ENCODE results near the gene ANO2. TPM values are rescaled to one million over a fixed set of nuclear protein-coding genes. Genes with fewer than 3 reads are reported as not detected.

ANO2 gene
- total RNA-seq (2022) (0.63 and 0.68 TPM in 2 replicates), Bru-seq, nascent RNA (percentile 20 among the genes with signal in this experiment), BruChase-seq, experiment 1, labeled RNA remaining after a 2-hour chase (percentile 22 among the genes with signal in this experiment), BruChase-seq, experiment 2, labeled RNA remaining after a 6-hour chase (percentile 19 among the genes with signal in this experiment)
- long read RNA-seq: 0 reads

- Histone ChIP-seq H3K36me3 (ENCODE audit: control insufficient read depth, insufficient read depth, low read length) (no peaks in the 10 kb centered on the region), H3K4me3 (ENCODE audit: low read depth, low read length) (peak within 1 kb of the TSS; percentile 41), H3K4me1 (peaks cover 5% of the 10 kb centered on the region), H3K27me3 (replicated peaks; ENCODE audit: control insufficient read depth, insufficient read depth, low read length) (peaks cover 3% of the 10 kb centered on the region), H3K9me3 (no peaks in the 10 kb centered on the region)
- ChIA-PET CTCF (interaction anchor here (0.6 kb wide), 1 partner anchor 47 kb away, joined by 4 read pairs; no protein-coding TSS in a partner anchor), POLR2A (interaction anchor here (0.6 kb wide), 1 partner anchor 12 kb away, joined by 3 read pairs; no protein-coding TSS in a partner anchor)
- Mint-ChIP-seq H3K27me3 (ENCODE audit: insufficient read depth, unreplicated experiment) (peaks cover 56% of the 10 kb centered on the region), H3K9me3 (ENCODE audit: unreplicated experiment) (no peaks in the 10 kb centered on the region), H3K4me3 (ENCODE audit: unreplicated experiment) (peak within 1 kb of the TSS; percentile 75), H3K27ac (ENCODE audit: unreplicated experiment) (peak within 1 kb of the TSS; percentile 22), H3K4me1 (ENCODE audit: low read depth, unreplicated experiment) (peaks cover 7% of the 10 kb centered on the region), H3K36me3 (ENCODE audit: insufficient read depth, unreplicated experiment) (no peaks in the 10 kb centered on the region)
- TF ChIP-seq CTCF (IDR thresholded peaks at IDR 0.05; ENCODE audit: insufficient read depth in 1 of 2, low read depth in 1 of 2, low read length in 1 of 2, severe bottlenecking in 1 of 2, unreplicated experiment in 1 of 2): no peak
- intact Hi-C loops (cut with micrococcal nuclease; ENCODE audit: unreplicated experiment): no loop called here
- DNase-seq: peak in 1 of 2 experiments; percentile 77
- BruUV-seq (replicated peaks): no TSS peak
These were observed at the start of gene ANO2 for GRCh38 chr12:5945071-5946008. TSS of gene ANO2 (minus strand) at chr12:5945259. CDS start at chr12:5945217, 42 bp downstream.

- no peaks in the 10 kb centered on the region for H3K27me3 Mint-ChIP-seq (ENCODE audit: insufficient read depth, unreplicated experiment)
- H3K4me3 Mint-ChIP-seq (ENCODE audit: unreplicated experiment): no peak overlapping the region
- CTCF ChIA-PET: interaction anchor here (0.8 to 6.6 kb wide), 9 partner anchors 9 to 294 kb away, joined by 4 to 200 read pairs (median 8); no protein-coding TSS in a partner anchor
- Histone ChIP-seq H3K9me3 (no peaks in the 10 kb centered on the region), H3K4me3 (ENCODE audit: low read depth, low read length) (no peak overlapping the region), H3K4me1 (no peaks in the 10 kb centered on the region), H3K27me3 (replicated peaks; ENCODE audit: control insufficient read depth, insufficient read depth, low read length) (no peaks in the 10 kb centered on the region), H3K36me3 (ENCODE audit: control insufficient read depth, insufficient read depth, low read length) (no peaks in the 10 kb centered on the region)
- no peak overlapping the region for H3K27ac Mint-ChIP-seq (ENCODE audit: unreplicated experiment)
- TF ChIP-seq CTCF (IDR thresholded peaks at IDR 0.05; ENCODE audit: insufficient read depth in 1 of 2, low read depth in 1 of 2, low read length in 1 of 2, severe bottlenecking in 1 of 2, unreplicated experiment in 1 of 2): no peak
- DNase-seq: no peak
- peaks cover 6% of the 10 kb centered on the region for H3K4me1 Mint-ChIP-seq (ENCODE audit: low read depth, unreplicated experiment)
- no peaks in the 10 kb centered on the region for H3K9me3 Mint-ChIP-seq (ENCODE audit: unreplicated experiment)
- H3K36me3 Mint-ChIP-seq (ENCODE audit: insufficient read depth, unreplicated experiment): no peaks in the 10 kb centered on the region
- POLR2A ChIA-PET: no interaction called here
- intact Hi-C loops (cut with micrococcal nuclease; ENCODE audit: unreplicated experiment): no loop called here
- BruUV-seq (replicated peaks): no TSS peak
These were observed 44.6 kb upstream of the ANO2 start for GRCh38 chr12:5989621-5990020.

- no peak overlapping the region for H3K27ac Mint-ChIP-seq (ENCODE audit: unreplicated experiment)
- H3K36me3 Mint-ChIP-seq (ENCODE audit: insufficient read depth, unreplicated experiment): no peaks in the 10 kb centered on the region
- no peaks in the 10 kb centered on the region for H3K27me3 Mint-ChIP-seq (ENCODE audit: insufficient read depth, unreplicated experiment)
- BruUV-seq (replicated peaks): no TSS peak
- Histone ChIP-seq H3K27me3 (replicated peaks; ENCODE audit: control insufficient read depth, insufficient read depth, low read length) (no peaks in the 10 kb centered on the region), H3K36me3 (ENCODE audit: control insufficient read depth, insufficient read depth, low read length) (no peaks in the 10 kb centered on the region), H3K4me3 (ENCODE audit: low read depth, low read length) (no peak overlapping the region), H3K4me1 (no peaks in the 10 kb centered on the region), H3K9me3 (no peaks in the 10 kb centered on the region)
- H3K9me3 Mint-ChIP-seq (ENCODE audit: unreplicated experiment): no peaks in the 10 kb centered on the region
- CTCF ChIA-PET: interaction anchor here (0.5 to 6.6 kb wide), 23 partner anchors 17 to 295 kb away, joined by 3 to 200 read pairs (median 5); no protein-coding TSS in a partner anchor
- DNase-seq: peak; percentile 82 to 92
- POLR2A ChIA-PET: interaction anchor here (0.6 kb wide), 1 partner anchor 700 kb away, joined by 14 read pairs; the partner anchor contains the start of gene ZNF384
- peak; percentile 98 to 99 for TF ChIP-seq CTCF (IDR thresholded peaks at IDR 0.05; ENCODE audit: insufficient read depth in 1 of 2, low read depth in 1 of 2, low read length in 1 of 2, severe bottlenecking in 1 of 2, unreplicated experiment in 1 of 2)
- H3K4me3 Mint-ChIP-seq (ENCODE audit: unreplicated experiment): no peak overlapping the region
- intact Hi-C loops (cut with micrococcal nuclease; ENCODE audit: unreplicated experiment): loop anchor here (1.0 kb wide), 2 partner anchors 50 to 296 kb away; no protein-coding TSS in a partner anchor
- H3K4me1 Mint-ChIP-seq (ENCODE audit: low read depth, unreplicated experiment): peaks cover 6% of the 10 kb centered on the region
These were observed 43.6 kb upstream of the ANO2 start for GRCh38 chr12:5988659-5989116.
